GM21360 (cell line): ENCODE measurements around the gene RPRD2.
"Not testable (repeated sequence)": the region's sequence is repeated elsewhere in the genome, so short reads cannot be mapped to it uniquely, and the experiment has no call there.

Experiments
- ATAC-seq: cut with Tn5 transposase; IDR thresholded peaks from one replicate; pipeline ENCODE4 v1.9.1; 2021; ENCODE audit warnings: mild to moderate bottlenecking, moderate library complexity; ENCODE audit not compliant: unreplicated experiment

The RPRD2 gene

DNA sequence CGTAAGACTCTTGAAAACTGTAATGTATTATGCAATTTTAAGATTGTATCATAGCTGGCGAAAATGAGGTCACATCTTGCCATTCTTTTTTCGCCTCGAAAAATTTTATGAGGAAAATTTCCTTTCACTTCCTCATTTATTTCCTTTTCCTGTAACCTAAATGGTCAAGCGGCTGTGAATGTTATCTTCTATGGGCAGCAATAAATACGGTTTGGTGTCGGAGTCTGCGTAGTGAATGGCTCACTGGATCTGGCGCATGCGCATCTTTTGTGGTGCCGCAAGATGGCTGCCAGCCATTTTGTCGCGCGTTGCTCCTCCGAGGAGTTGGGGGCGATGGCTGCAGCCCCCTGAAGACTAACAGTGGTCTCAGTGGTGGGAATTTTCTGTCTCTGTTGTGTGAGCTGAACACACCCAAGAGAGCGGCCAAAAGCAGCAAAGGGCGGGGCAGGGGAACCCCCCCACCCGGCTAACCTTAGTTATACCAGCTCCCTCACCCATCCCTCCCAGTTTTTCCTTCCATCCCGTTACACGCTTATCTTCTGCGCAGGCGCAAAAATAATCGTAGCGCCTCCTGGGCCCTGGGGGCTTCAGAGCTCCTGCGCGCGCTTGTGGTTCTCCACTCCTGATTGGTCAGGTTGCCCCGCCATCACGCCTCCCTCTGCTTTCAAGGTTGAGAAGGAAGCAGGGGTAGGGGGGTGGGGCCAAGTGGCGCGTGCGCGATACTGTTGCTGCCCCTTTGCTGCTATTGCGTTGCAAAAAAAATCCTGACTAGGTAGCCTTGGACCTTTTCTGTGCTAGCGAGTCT lies at the start of gene RPRD2:
Gene RPRD2, plus strand, starts transcription at position 722 of the 805 bp plus-strand sequence. CDS start 568 bp downstream, outside the sequence.
- ATAC-seq: peak; percentile 77

DNA sequence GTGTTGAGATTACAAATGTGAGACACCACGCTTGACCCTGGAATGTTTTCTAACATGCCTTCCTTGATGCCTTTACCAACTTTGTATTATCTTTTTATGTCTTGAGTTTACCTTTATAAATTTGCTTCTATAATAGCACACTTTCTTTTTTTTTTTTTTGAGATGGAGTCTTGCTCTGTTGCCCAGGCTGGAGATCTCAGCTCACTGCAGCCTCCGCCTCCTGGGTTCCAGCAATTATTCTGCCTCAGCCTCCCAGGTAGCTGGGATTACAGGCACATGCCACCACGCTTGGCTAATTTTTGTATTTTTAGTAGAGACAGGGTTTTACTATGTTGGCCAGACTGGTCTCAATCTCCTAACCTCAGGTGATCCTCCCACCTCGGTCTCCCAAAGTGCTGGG lies 49.3 kb upstream of the RPRD2 start:
- not testable (repeated sequence) for ATAC-seq

- ATAC-seq: no peak
Measured at GRCh38 chr1:150320667-150320978, 43.3 kb upstream of the RPRD2 start.

- ATAC-seq: no peak
Measured at GRCh38 chr1:150321826-150322166, 42.2 kb upstream of the RPRD2 start.

- ATAC-seq: no peak
Measured at GRCh38 chr1:150322310-150322709, 41.6 kb upstream of the RPRD2 start.

DNA sequence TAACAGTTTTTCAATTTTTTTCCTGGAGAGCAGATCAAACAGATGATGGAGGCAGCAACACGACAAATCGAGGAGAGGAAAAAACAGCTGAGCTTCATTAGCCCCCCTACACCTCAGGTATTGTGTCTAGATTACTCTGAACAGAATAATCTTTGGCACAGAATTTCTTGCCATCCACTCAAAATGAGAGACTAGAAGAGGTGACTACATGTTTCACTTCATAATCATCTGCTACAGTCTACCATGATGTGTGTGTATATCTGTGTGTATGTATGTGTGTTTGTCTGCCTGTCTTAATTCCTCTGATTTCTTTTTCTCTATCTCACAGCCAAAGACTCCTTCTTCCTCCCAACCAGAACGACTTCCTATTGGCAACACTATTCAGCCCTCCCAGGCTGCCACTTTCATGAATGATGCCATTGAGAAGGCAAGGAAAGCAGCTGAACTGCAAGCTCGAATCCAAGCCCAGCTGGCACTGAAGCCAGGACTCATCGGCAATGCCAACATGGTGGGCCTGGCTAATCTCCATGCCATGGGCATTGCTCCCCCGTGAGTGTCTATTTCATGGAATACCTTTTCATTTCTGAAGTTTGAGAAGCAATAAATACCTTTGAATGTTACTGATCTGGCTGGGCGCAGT lies 31.2 kb upstream of the RPRD2 start:
- ATAC-seq: no peak

GRCh38 chr1:150346316-150346715 lies 17.6 kb upstream of the RPRD2 start:
- ATAC-seq: no peak

GRCh38 chr1:150352866-150353265 lies 11.1 kb upstream of the RPRD2 start:
- no peak for ATAC-seq

DNA sequence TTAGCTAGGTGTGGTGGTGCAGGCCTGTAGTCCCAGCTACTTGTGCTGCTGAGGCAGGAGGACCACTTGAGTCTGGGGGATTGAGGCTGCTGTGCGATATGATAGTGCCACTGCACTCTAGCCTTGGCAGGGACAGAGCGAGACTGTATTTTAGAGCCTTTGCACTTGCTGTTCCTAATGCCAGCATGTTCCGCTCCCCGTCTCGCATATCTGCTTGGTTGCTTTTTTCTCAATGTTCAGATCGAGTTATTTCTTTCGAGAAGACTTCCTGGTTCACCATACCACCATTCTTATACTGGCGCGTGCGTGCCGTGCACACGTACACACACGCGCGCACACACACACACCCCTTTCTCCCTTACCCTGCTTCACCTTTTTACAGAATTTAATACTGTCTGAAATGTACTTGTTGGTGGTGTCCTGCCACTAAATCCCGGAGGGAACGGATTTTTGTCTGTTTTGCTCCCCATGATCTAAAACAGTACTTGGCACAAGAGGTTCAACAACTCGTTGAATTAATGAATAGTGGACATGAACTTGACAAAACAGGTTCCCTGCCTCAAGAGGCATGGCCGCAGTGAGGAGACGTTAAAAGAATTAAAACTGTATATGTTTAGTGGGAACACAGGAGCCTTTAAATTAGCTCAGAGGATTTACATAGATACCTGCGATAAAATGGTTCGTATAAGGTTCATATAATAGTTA lies 1.1 kb upstream of the RPRD2 start:
- ATAC-seq: no peak

DNA sequence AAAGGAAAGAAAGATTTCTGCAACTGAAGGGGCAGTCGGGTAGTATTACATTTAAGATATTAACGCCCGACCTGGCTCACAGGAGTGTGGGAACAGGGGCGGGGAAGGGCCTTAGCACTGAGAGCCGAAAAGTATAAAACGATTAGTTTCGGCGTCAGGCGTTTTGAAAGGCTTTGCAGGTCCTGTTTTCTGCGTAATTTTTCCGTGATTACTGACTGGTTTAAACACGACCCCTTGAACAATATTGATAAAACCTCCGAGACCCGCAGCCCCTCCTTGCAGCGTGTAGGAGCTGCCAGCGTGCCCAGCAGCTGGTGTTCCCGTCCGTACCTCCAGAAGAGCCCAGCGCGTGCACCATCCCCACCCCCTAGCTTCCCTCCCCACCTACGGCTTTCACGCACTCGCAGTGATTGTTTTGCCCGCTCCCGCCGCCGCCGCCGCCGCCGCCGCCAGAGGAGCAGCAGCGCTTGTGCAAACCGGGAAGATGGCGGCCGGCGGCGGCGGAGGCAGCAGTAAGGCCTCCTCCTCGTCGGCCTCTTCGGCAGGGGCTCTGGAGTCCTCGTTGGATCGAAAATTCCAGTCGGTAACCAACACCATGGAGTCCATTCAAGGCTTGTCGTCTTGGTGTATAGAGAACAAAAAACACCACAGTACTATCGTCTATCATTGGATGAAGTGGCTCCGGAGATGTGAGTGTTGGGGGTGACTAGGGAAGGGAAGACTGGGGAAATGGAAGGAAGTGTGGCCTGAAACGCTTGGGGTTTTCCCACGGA lies 470 bp downstream of the RPRD2 start:
- ATAC-seq: no peak

- no peak for ATAC-seq
Measured at GRCh38 chr1:150365941-150366340, 2.0 kb downstream of the RPRD2 start.

GRCh38 chr1:150366416-150367296 lies 2.7 kb downstream of the RPRD2 start:
- no peak for ATAC-seq

- ATAC-seq: no peak
Measured at GRCh38 chr1:150371110-150371509, 7.2 kb downstream of the RPRD2 start.

DNA sequence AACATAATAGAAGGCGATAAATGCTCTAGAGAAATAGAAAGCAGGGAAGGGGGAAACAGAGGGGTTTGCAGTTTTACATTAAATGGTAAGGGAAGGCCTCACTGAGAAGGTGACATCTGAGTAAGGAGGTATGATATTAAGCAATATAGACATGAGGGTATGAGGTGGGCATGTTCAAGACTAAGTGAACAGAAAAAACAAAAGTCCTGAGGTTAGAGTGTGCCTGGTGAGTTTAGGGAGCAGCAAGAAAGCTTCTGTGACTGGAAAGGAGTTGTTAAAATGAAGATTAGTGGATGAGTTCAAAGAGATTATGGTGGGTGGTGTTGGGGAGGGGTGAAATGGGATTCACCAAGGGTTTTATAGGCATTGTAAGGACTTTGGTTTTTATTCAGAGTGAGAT lies 8.6 kb downstream of the RPRD2 start:
- no peak for ATAC-seq

DNA sequence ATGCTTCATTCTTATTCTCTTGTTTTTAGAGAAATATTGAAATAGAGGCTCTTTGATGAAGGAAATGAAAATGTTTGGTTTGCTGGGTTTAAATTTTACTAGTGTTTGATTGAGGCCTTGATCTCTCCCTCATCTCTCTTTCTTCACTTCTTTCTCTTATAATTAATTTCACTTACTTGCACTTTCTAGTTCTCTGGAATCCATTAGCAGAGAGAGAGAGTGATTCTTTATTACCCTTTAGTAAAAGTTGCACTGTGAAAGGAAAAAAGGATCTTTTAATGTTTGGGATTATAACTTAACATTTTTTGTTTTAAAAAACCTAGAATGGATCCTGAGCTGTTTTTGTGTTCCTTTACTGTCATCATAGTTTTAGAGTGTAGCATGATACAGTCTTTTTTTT lies 12.2 kb downstream of the RPRD2 start:
- no peak for ATAC-seq

- ATAC-seq: no peak
Measured at GRCh38 chr1:150383631-150384324, 19.8 kb downstream of the RPRD2 start.

DNA sequence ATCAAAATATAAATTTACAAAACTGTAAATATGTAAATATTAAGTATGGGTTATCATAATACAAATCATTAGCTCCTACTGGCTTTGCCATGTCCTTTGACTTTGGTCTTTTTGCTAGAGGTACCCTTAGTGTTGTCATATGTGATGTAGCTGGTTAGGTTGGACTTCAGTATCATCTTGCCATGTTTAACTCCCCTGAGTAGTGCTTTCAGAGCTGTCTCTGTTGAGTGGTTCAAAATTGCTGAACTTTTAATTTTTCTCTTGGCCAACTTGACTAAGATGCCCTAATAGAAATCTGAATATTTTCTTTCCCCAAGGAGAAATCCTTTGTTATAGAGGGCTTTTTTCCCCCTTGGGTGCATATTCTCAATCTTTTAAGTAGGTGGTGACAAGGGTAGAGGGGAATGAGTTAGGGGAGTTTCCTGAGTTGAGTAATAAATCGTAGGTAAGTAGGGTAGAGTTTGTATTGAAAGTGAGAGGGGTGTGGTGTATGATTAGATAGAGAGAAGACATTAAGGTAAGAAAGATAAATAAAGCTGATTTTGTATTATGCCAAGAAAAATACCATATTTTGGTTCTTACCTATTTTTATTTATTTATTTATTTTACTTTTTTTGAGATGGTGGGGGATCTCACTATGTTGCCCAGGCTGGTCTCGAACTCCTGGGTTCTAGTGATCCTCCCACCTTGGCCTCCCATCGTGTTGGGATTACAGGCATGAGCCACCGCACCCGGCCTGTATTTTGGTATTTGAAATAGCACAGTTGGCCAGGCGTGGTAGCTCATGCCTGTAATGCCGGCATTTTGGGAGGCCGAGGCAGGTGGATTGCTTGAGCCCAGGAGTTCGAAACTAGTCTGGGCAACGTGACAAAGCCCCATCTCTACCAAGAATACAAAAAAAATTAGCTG lies 21.8 kb downstream of the RPRD2 start:
- ATAC-seq: no peak

DNA sequence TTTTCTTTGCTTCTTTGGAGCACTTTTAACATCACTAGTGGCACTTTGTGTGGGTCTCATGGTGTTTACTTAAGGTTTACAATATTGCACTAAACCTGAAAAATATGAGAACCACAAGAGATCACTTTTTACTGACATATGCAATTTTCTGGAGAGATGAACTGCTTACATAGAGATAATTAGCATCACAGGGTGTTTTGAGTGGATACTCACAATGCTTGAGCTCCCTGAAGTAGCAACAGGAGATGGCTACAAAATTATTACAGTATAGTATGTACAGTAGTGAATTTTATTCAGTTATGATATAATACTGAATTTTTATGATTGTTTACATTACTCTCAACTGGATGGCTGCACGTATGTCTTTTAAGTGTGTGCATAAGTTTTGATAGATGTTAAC lies 22.6 kb downstream of the RPRD2 start:
- no peak for ATAC-seq

DNA sequence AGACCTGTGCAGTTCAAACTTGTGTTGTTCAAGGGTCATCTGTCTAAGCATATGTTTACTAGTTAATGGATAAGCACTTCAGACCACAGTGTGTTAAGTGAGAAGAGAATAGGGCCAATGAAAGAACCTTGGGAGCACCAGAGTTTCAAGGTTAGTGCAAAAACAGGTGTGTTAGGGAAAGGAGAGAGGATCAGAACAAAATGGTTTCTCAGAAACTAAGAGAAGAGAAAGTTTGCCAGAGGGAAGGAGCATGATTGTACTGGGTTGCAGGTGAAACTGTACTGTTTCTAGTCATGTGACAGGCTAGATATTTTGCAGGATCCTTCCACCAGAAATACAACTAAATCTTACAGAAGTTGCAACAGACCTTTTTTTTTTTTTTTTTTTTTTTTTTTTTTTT lies 23.3 kb downstream of the RPRD2 start:
- ATAC-seq: no peak
